GM12878 (cell line): ENCODE data around the gene CHERP.

ENCODE experiments used
- BACH1 ChIP-seq: fragments of 450-650 bp; IDR thresholded peaks from 2 replicates; pipeline ENCODE4 v1.6.1; 2017; ENCODE audit warnings: mild to moderate bottlenecking, borderline replicate concordance
- CTCF ChIP-seq, 3 experiments: IDR thresholded peaks in 2 of 3; conservative IDR thresholded peaks in 1 of 3; 2 replicates each; pipeline ENCODE4 v1.5.1; 2011; ENCODE audit warnings: low read depth in 3 of 3, low read length in 3 of 3, mild to moderate bottlenecking in 3 of 3, control low read depth in 2 of 3, moderate library complexity in 2 of 3, inconsistent platforms in 1 of 3, mixed read lengths in 1 of 3; ENCODE audit not compliant: control insufficient read depth in 2 of 3, insufficient read depth in 1 of 3; ENCODE audit errors: extremely low read depth in 1 of 3
- MAX ChIP-seq: IDR thresholded peaks from 2 replicates; pipeline ENCODE4 v1.6.1; 2012; ENCODE audit warnings: low read depth, low read length, improper control_type of control experiment

GRCh38 chr19:16524991-16525734, 17.1 kb downstream of the CHERP start:
- TF ChIP-seq CTCF (IDR thresholded peaks at IDR 0.05 in 2 of 3, conservative IDR thresholded peaks at IDR 0.05 in 1 of 3; ENCODE audit: control insufficient read depth in 2 of 3, extremely low read depth in 1 of 3, insufficient read depth in 1 of 3, low read depth in 3 of 3, low read length in 3 of 3) (no peak), BACH1 (no peak), MAX (no peak)
